OCI-LY1 (cell line): Measurements from ENCODE around the gene PGLYRP1.

ENCODE experiments used
- H2AFZ ChIP-seq: fragments of 200-600 bp; sonication (generic), shearing (Covaris generic); 2 replicates; pipeline ENCODE4 v1.6.0; 2014; ENCODE audit warnings: antibody characterized with exemption, mild to moderate bottlenecking, low read length
- H3F3A ChIP-seq: fragments of 200-600 bp; sonication (generic), shearing (Covaris generic); 2 replicates; pipeline ENCODE4 v1.6.0; 2014; ENCODE audit warnings: mild to moderate bottlenecking, antibody characterized with exemption, low read length, moderate library complexity; ENCODE audit not compliant: insufficient read depth
- H3K27ac ChIP-seq: fragments of 200-600 bp; sonication (generic); 2 replicates; pipeline ENCODE4 v1.5.1; 2014; ENCODE audit warnings: low read length, mixed run types, mild to moderate bottlenecking, low read depth; ENCODE audit not compliant: poor library complexity, severe bottlenecking
- H3K27me3 ChIP-seq: fragments of 200-600 bp; sonication (generic); 2 replicates; pipeline ENCODE4 v1.6.0; 2014; ENCODE audit warnings: antibody characterized with exemption, mild to moderate bottlenecking, low read length, moderate library complexity; ENCODE audit not compliant: insufficient read depth
- H3K36me3 ChIP-seq: fragments of 200-600 bp; sonication (generic); 2 replicates; pipeline ENCODE4 v1.6.1; 2014; ENCODE audit warnings: mild to moderate bottlenecking, antibody characterized with exemption, low read length, moderate library complexity, mixed read lengths; ENCODE audit not compliant: insufficient read depth
- H3K4me1 ChIP-seq: fragments of 200-600 bp; sonication (generic); 2 replicates; pipeline ENCODE4 v1.5.1; 2014; ENCODE audit warnings: mild to moderate bottlenecking, low read length, moderate library complexity; ENCODE audit not compliant: insufficient read depth, severe bottlenecking
- H3K4me2 ChIP-seq: fragments of 200-600 bp; sonication (generic), shearing (Covaris generic); 2 replicates; pipeline ENCODE4 v1.6.1; 2014; ENCODE audit warnings: low read length
- H3K4me3 ChIP-seq: fragments of 200-600 bp; sonication (generic); 2 replicates; pipeline ENCODE4 v1.5.1; 2014; ENCODE audit warnings: low read length, low read depth, mild to moderate bottlenecking, mixed read lengths; ENCODE audit not compliant: poor library complexity, severe bottlenecking
- H3K79me2 ChIP-seq: fragments of 200-600 bp; shearing (Covaris generic); 2 replicates; pipeline ENCODE4 v1.6.1; 2016; ENCODE audit warnings: mixed run types, low read length, mixed read lengths; ENCODE audit not compliant: insufficient read depth
- H3K9ac ChIP-seq: fragments of 200-600 bp; sonication (generic), shearing (Covaris generic); 2 replicates; pipeline ENCODE4 v1.6.1; 2014; ENCODE audit warnings: mild to moderate bottlenecking, low read length, mixed read lengths
- H3K9me2 ChIP-seq: fragments of 200-600 bp; sonication (generic), shearing (Covaris generic); 2 replicates; pipeline ENCODE4 v1.6.1; 2014; ENCODE audit warnings: low read depth, mild to moderate bottlenecking, low read length, mixed read lengths
- H3K9me3 ChIP-seq: fragments of 200-600 bp; shearing (Covaris generic); 2 replicates; pipeline ENCODE4 v1.6.1; 2014; ENCODE audit warnings: low read length, mixed read lengths
- H4K20me1 ChIP-seq: fragments of 200-600 bp; sonication (generic), shearing (Covaris generic); 2 replicates; pipeline ENCODE4 v1.6.0; 2016; ENCODE audit warnings: mild to moderate bottlenecking, low read length; ENCODE audit not compliant: insufficient read depth
- EZH2 ChIP-seq: fragments of 200-600 bp; sonication (generic), shearing (Covaris generic); IDR thresholded peaks from 2 replicates; pipeline ENCODE4 v1.8.0; 2017; ENCODE audit warnings: borderline replicate concordance, mixed run types, mild to moderate bottlenecking, antibody characterized with exemption, low read length, moderate library complexity, mixed read lengths
- TF ChIP-seq, protein P1 (sequence below): fragments of 200-600 bp; sonication (generic), shearing (Covaris generic); IDR thresholded peaks from 2 replicates; pipeline ENCODE4 v1.5.1; 2017; ENCODE audit warnings: mild to moderate bottlenecking, antibody characterized with exemption, low read length, moderate library complexity, mixed read lengths

PGLYRP1 gene

DNA sequence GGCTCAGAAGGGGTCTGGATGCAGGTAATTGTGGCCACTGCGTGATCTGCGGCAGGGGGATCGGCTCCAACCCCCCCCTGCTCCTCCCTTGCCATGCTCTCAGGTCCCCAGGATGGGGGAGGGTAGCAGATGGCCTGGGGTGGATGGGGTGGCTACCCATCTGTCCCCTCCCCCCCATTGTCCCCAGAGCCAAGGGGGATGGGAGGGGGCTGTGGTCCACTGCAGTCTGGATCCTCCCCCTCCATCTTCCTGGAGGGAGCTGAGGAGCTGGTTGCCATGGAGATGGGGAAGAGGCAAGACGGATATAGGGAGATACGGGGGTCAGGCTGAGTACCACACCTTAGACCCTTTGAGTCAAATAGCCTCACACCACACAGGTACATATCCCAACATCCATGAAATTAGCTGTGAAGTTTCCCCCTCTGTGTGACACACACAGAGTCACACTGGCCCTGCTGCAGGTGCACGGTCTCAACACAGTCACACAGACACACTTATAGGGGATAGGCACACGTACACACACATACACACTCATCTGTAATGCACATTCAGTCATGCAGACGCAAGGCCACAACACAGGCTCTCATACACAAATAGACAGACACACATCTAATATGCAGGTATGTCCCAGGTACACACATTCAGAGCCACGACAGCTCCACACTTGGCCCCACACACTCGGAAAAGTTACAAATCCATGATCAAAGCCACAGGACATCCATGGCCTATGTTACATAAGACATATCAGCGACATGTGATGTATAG lies 47.4 kb downstream of the PGLYRP1 start:
- no peaks in the 10 kb centered on the region for H3K36me3 ChIP-seq
- no peaks in the 10 kb centered on the region for H3K79me2 ChIP-seq
- no peak overlapping the region for H2AFZ ChIP-seq
- H3K9me2 ChIP-seq, result no peaks in the 10 kb centered on the region
- TF ChIP-seq, protein P1, sequence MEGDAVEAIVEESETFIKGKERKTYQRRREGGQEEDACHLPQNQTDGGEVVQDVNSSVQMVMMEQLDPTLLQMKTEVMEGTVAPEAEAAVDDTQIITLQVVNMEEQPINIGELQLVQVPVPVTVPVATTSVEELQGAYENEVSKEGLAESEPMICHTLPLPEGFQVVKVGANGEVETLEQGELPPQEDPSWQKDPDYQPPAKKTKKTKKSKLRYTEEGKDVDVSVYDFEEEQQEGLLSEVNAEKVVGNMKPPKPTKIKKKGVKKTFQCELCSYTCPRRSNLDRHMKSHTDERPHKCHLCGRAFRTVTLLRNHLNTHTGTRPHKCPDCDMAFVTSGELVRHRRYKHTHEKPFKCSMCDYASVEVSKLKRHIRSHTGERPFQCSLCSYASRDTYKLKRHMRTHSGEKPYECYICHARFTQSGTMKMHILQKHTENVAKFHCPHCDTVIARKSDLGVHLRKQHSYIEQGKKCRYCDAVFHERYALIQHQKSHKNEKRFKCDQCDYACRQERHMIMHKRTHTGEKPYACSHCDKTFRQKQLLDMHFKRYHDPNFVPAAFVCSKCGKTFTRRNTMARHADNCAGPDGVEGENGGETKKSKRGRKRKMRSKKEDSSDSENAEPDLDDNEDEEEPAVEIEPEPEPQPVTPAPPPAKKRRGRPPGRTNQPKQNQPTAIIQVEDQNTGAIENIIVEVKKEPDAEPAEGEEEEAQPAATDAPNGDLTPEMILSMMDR, result no peak
- no peak for TF ChIP-seq EZH2
- no peak overlapping the region for H3K9ac ChIP-seq
- H3K27ac ChIP-seq, result no peak overlapping the region
- peaks cover 16% of the 10 kb centered on the region; the same call in 1 of the 2 replicates for H3K27me3 ChIP-seq
- no peak overlapping the region for H3K4me2 ChIP-seq
- no peaks in the 10 kb centered on the region for H4K20me1 ChIP-seq
- no peaks in the 10 kb centered on the region for H3K9me3 ChIP-seq
- H3K4me1 ChIP-seq, result no peaks in the 10 kb centered on the region
- no peak overlapping the region for H3K4me3 ChIP-seq
- H3F3A ChIP-seq, result no peaks in the 10 kb centered on the region

DNA sequence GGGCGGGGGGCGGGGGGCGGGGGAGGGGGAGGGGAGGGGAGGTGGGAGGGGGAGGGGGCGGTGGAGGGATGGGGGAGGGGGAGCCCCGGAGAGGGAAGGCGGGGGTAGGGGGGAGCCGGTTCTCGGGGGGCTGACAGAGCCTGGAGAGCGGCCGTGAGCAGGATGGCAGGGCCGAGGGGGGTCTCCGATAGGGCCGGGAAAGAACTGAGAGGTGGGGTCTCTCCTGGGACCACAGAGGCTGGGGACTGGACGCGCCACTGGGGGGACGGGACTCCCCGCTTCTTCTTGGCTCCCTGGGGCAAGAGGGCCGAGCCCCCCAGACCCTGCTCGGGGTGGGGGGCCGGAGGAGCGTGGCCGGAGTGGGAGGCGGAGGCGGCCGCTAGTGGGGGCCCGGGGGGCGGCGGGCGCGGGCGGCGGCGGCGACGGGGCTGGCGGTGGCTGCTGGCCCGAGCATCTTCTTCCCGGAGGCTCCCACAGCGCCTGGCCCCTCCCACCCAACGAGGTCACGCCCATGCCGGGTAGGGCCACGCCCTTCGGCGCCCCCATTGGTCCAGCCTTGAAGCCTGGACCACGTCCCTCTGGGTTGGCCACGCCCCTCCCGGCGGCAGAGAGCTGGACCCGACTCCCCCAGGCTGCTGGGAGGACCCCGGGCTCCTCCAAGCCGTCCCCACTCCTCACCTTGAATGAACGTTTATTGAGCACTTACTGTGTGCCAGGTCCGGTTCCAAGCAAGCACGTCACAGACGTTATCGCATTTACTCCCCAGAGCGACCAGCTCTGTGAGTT lies 49.1 kb downstream of the PGLYRP1 start, which contains the start of gene NOVA2:
NOVA2 (minus strand) TSS at position 313 of the 786 bp plus-strand sequence. CDS start 514 bp downstream, outside the sequence.
- H3F3A ChIP-seq, result no peaks in the 10 kb centered on the region
- H4K20me1 ChIP-seq, result no peaks in the 10 kb centered on the region
- H3K36me3 ChIP-seq, result no peaks in the 10 kb centered on the region
- no peak within 1 kb of the TSS for H2AFZ ChIP-seq
- TF ChIP-seq, protein P1, result no peak
- TF ChIP-seq EZH2, result no peak
- H3K9me2 ChIP-seq, result no peaks in the 10 kb centered on the region
- no peaks in the 10 kb centered on the region for H3K79me2 ChIP-seq
- H3K4me2 ChIP-seq, result peak within 1 kb of the TSS; percentile 52; the same call in 1 of the 2 replicates
- H3K27me3 ChIP-seq, result peaks cover 16% of the 10 kb centered on the region; the same call in 1 of the 2 replicates
- H3K9ac ChIP-seq, result no peak within 1 kb of the TSS
- H3K4me1 ChIP-seq, result no peaks in the 10 kb centered on the region
- no peaks in the 10 kb centered on the region for H3K9me3 ChIP-seq
- H3K27ac ChIP-seq, result no peak within 1 kb of the TSS
- H3K4me3 ChIP-seq, result peak within 1 kb of the TSS; percentile 52

DNA sequence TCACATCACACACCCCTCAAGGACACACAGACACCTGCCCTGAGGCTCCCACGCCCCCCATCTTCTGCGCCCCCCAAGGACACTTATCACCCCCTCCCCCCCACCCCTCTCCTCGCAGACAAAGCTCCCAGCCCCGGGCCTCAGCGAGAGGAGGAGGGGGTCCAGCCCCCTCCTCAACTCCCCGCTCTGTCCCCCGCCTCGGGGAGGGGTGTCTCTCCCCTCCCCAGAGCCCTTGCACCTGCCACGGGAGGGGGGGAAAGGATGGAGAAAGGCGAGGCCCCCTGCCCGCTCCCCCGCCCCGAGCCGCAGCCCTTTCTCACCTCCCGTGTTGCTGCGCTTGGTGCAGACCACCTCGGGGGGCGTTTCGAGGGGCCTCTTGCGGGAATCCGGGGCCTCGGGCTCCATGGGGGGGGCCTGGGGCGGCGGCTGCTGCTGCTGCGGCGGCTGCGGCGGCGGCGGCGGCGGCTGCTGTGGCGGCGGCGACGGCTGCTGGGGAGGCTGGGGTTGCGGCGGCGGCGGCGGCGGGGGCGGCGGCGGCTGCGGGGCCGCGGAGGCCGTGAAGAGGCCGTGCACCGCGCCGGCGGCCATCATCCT lies 49.8 kb downstream of the PGLYRP1 start:
- Histone ChIP-seq H3K4me1 (no peaks in the 10 kb centered on the region), H3K27ac (no peak overlapping the region)

More for the DNA sequence above, 49.8 kb downstream of the PGLYRP1 start:
- Histone ChIP-seq H3K79me2 (no peaks in the 10 kb centered on the region), H3K27me3 (peaks cover 14% of the 10 kb centered on the region; the same call in 1 of the 2 replicates), H4K20me1 (no peaks in the 10 kb centered on the region), H2AFZ (no peak overlapping the region), H3K4me2 (no peak overlapping the region), H3K9me2 (no peaks in the 10 kb centered on the region), H3K36me3 (no peaks in the 10 kb centered on the region), H3F3A (no peaks in the 10 kb centered on the region), H3K9me3 (no peaks in the 10 kb centered on the region), H3K9ac (no peak overlapping the region), H3K4me3 (no peak overlapping the region)
- TF ChIP-seq EZH2, result no peak
- TF ChIP-seq, protein P1, result no peak
